Trophoblast cell (in vitro differentiated cells and primary cell): ENCODE data around the gene TMIGD1.
A peak's percentile ranks its signal among the peaks of the same experiment; 100 is the strongest.

Source experiments
- DNase-seq, 2 donors: peaks; one replicate each; pipeline ENCODE4 v3.0.0-alpha.2; 2016
- H2AFZ ChIP-seq: 2 replicates; pipeline ENCODE4 v1.6.1; 2013; ENCODE audit warnings: low read length, moderate library complexity, mild to moderate bottlenecking; ENCODE audit not compliant: insufficient read depth, poor library complexity
- H2AK5ac ChIP-seq: 2 replicates; pipeline ENCODE4 v1.6.1; 2013; ENCODE audit warnings: mild to moderate bottlenecking, low read length
- H2BK120ac ChIP-seq: 2 replicates; pipeline ENCODE4 v1.6.1; 2013; ENCODE audit warnings: low read length, mild to moderate bottlenecking, moderate library complexity; ENCODE audit not compliant: insufficient read depth, poor library complexity
- H2BK12ac ChIP-seq: 2 replicates; pipeline ENCODE4 v1.6.1; 2013; ENCODE audit warnings: mild to moderate bottlenecking, low read length, moderate library complexity
- H2BK5ac ChIP-seq: 2 replicates; pipeline ENCODE4 v1.6.1; 2013; ENCODE audit warnings: low read length, low read depth, moderate library complexity, mild to moderate bottlenecking; ENCODE audit not compliant: poor library complexity
- H3K14ac ChIP-seq: 2 replicates; pipeline ENCODE4 v1.6.1; 2013; ENCODE audit warnings: mild to moderate bottlenecking, low read length
- H3K18ac ChIP-seq: 2 replicates; pipeline ENCODE4 v1.6.1; 2013; ENCODE audit warnings: mild to moderate bottlenecking, low read length
- H3K23ac ChIP-seq: 2 replicates; pipeline ENCODE4 v1.6.1; 2013; ENCODE audit warnings: low read length
- H3K27ac ChIP-seq: 2 replicates; pipeline ENCODE4 v1.5.1; 2013; ENCODE audit warnings: low read depth, mild to moderate bottlenecking, inconsistent platforms, low read length, moderate library complexity
- H3K27me3 ChIP-seq: 2 replicates; pipeline ENCODE4 v1.6.1; 2013; ENCODE audit warnings: inconsistent platforms, mild to moderate bottlenecking, low read length, moderate library complexity; ENCODE audit not compliant: insufficient read depth
- H3K36me3 ChIP-seq, 2 experiments: 1 replicate in 1 of 2; 2 replicates in 1 of 2; pipeline ENCODE4 v1.6.1; 2013; ENCODE audit warnings: low read length in 2 of 2, mild to moderate bottlenecking in 2 of 2, moderate library complexity in 1 of 2; ENCODE audit not compliant: insufficient read depth in 2 of 2, control insufficient read depth in 1 of 2
- H3K4ac ChIP-seq: 2 replicates; pipeline ENCODE4 v1.6.1; 2013; ENCODE audit warnings: low read depth, mild to moderate bottlenecking, low read length, moderate library complexity
- H3K4me1 ChIP-seq, 2 experiments: 1 replicate in 1 of 2; 2 replicates in 1 of 2; pipeline ENCODE4 v1.6.1; 2013; ENCODE audit warnings: low read length in 2 of 2, mild to moderate bottlenecking in 2 of 2, moderate library complexity in 1 of 2; ENCODE audit not compliant: insufficient read depth in 2 of 2, control insufficient read depth in 1 of 2
- H3K4me2 ChIP-seq: 2 replicates; pipeline ENCODE4 v1.6.1; 2013; ENCODE audit warnings: inconsistent platforms, mild to moderate bottlenecking, low read length, moderate library complexity
- H3K4me3 ChIP-seq: 2 replicates; pipeline ENCODE4 v1.5.1; 2013; ENCODE audit warnings: mild to moderate bottlenecking, low read depth, low read length, inconsistent platforms
- H3K79me1 ChIP-seq: one replicate; pipeline ENCODE4 v1.6.1; 2013; ENCODE audit warnings: low read length
- H3K79me2 ChIP-seq: 2 replicates; pipeline ENCODE4 v1.6.1; 2013; ENCODE audit warnings: low read length, mild to moderate bottlenecking; ENCODE audit not compliant: control insufficient read depth, insufficient read depth, poor library complexity
- H3K9ac ChIP-seq: 2 replicates; pipeline ENCODE4 v1.6.1; 2013; ENCODE audit warnings: mild to moderate bottlenecking, low read length
- H3K9me3 ChIP-seq: 2 replicates; pipeline ENCODE4 v1.6.1; 2013; ENCODE audit warnings: low read depth, mild to moderate bottlenecking, control low read depth, inconsistent platforms, low read length; ENCODE audit not compliant: insufficient read depth
- H4K12ac ChIP-seq: 2 replicates; pipeline ENCODE4 v1.6.1; 2013; ENCODE audit warnings: low read depth, mild to moderate bottlenecking, low read length, moderate library complexity
- H4K8ac ChIP-seq: 2 replicates; pipeline ENCODE4 v1.6.1; 2013; ENCODE audit warnings: low read depth, mild to moderate bottlenecking, low read length, moderate library complexity
- H4K91ac ChIP-seq: one replicate; pipeline ENCODE4 v1.6.1; 2013; ENCODE audit warnings: low read depth, mild to moderate bottlenecking, low read length, moderate library complexity
- WGBS: extraction: QIAGEN DNeasy Blood & Tissue Kit; methylation state at CpG from one replicate; pipeline ENCODE4 v1.1.7; 2013; ENCODE audit warnings: missing lambda C conversion rate; ENCODE audit not compliant: insufficient read length, insufficient coverage; ENCODE audit errors: extremely low coverage; 5-methylcytosine and 5-hydroxymethylcytosine counted together

TMIGD1 gene

GRCh38 chr17:30341703-30342249 lies 7.9 kb upstream of the TMIGD1 start:
- H2AK5ac ChIP-seq, result no peak overlapping the region
- peaks cover 22% of the 10 kb centered on the region for H3K79me1 ChIP-seq
- no peaks in the 10 kb centered on the region for H3K36me3 ChIP-seq
- H3K4me2 ChIP-seq, result no peak overlapping the region
- no peak overlapping the region for H3K4me3 ChIP-seq
- H3K23ac ChIP-seq, result no peak overlapping the region
- H3K79me2 ChIP-seq, result no peaks in the 10 kb centered on the region
- H3K4me1 ChIP-seq, result peaks cover 20 to 27% of the 10 kb centered on the region in 2 experiments
- no peaks in the 10 kb centered on the region for H3K27me3 ChIP-seq
- H3K9me3 ChIP-seq, result no peaks in the 10 kb centered on the region
- H3K18ac ChIP-seq, result no peak overlapping the region
- no peak overlapping the region for H2BK5ac ChIP-seq
- H3K27ac ChIP-seq, result no peak overlapping the region
- no peak overlapping the region for H2BK12ac ChIP-seq
- no CpG with 5 or more reads among the region's 5 CpGs for WGBS
- no peak overlapping the region for H3K14ac ChIP-seq
- H3K9ac ChIP-seq, result no peak overlapping the region
- H3K4ac ChIP-seq, result no peak overlapping the region
- H4K12ac ChIP-seq, result no peak overlapping the region
- no peak overlapping the region for H2BK120ac ChIP-seq
- H4K91ac ChIP-seq, result no peak overlapping the region
- H2AFZ ChIP-seq, result no peak overlapping the region
- DNase-seq, result no peak
- no peak overlapping the region for H4K8ac ChIP-seq

- H2BK12ac ChIP-seq, result peak overlapping the region; percentile 82
- DNase-seq, result no peak
- H3K4ac ChIP-seq, result peak overlapping the region; percentile 33
- H3K27ac ChIP-seq, result peak overlapping the region; percentile 73
- H2AFZ ChIP-seq, result peak overlapping the region; percentile 67
- peak overlapping the region; percentile 70 for H3K18ac ChIP-seq
- no peak overlapping the region for H3K4me3 ChIP-seq
- no peaks in the 10 kb centered on the region for H3K27me3 ChIP-seq
- no CpG with 5 or more reads among the region's 6 CpGs for WGBS
- peak overlapping the region; percentile 46 for H3K4me2 ChIP-seq
- no peaks in the 10 kb centered on the region for H3K36me3 ChIP-seq
- no peak overlapping the region for H3K23ac ChIP-seq
- peak overlapping the region; percentile 91 for H4K8ac ChIP-seq
- no peaks in the 10 kb centered on the region for H3K79me2 ChIP-seq
- peak overlapping the region; percentile 90 for H3K14ac ChIP-seq
- H2BK5ac ChIP-seq, result peak overlapping the region; percentile 49
- H4K91ac ChIP-seq, result peak overlapping the region; percentile 96
- peaks cover 20 to 27% of the 10 kb centered on the region in 2 experiments for H3K4me1 ChIP-seq
- H4K12ac ChIP-seq, result peak overlapping the region; percentile 67
- H3K9ac ChIP-seq, result no peak overlapping the region
- peak overlapping the region; percentile 98 for H2BK120ac ChIP-seq
- no peak overlapping the region for H2AK5ac ChIP-seq
- peaks cover 22% of the 10 kb centered on the region for H3K79me1 ChIP-seq
- H3K9me3 ChIP-seq, result no peaks in the 10 kb centered on the region
Measured at GRCh38 chr17:30340801-30341356, 7.0 kb upstream of the TMIGD1 start.

GRCh38 chr17:30339086-30339485 lies 5.2 kb upstream of the TMIGD1 start:
- Histone ChIP-seq H3K27ac (no peak overlapping the region), H4K91ac (no peak overlapping the region), H3K4ac (no peak overlapping the region), H3K4me2 (no peak overlapping the region), H3K36me3 (no peaks in the 10 kb centered on the region), H2BK120ac (no peak overlapping the region), H3K9me3 (no peaks in the 10 kb centered on the region), H3K18ac (no peak overlapping the region), H4K12ac (no peak overlapping the region), H4K8ac (no peak overlapping the region), H2AK5ac (no peak overlapping the region), H3K79me1 (peaks cover 22% of the 10 kb centered on the region), H3K27me3 (no peaks in the 10 kb centered on the region), H3K79me2 (no peaks in the 10 kb centered on the region), H2BK5ac (peak overlapping the region; percentile 34), H3K4me1 (peaks cover 18 to 20% of the 10 kb centered on the region in 2 experiments), H3K23ac (no peak overlapping the region), H2BK12ac (no peak overlapping the region), H2AFZ (no peak overlapping the region), H3K4me3 (no peak overlapping the region), H3K9ac (no peak overlapping the region), H3K14ac (no peak overlapping the region)
- no peak for DNase-seq
- WGBS, result no CpG with 5 or more reads among the region's 2 CpGs

GRCh38 chr17:30337393-30337999 lies 3.6 kb upstream of the TMIGD1 start:
- Histone ChIP-seq H3K36me3 (no peaks in the 10 kb centered on the region), H3K4ac (no peak overlapping the region), H3K4me1 (peaks cover 16 to 19% of the 10 kb centered on the region in 2 experiments), H3K23ac (no peak overlapping the region), H3K27me3 (no peaks in the 10 kb centered on the region), H3K9me3 (no peaks in the 10 kb centered on the region), H3K14ac (peak overlapping the region; percentile 91), H2BK120ac (peak overlapping the region; percentile 94), H2BK5ac (peak overlapping the region; percentile 87), H2AK5ac (peak overlapping the region; percentile 96), H3K79me2 (no peaks in the 10 kb centered on the region), H3K27ac (peak overlapping the region; percentile 79), H2BK12ac (peak overlapping the region; percentile 94), H3K4me3 (no peak overlapping the region), H3K4me2 (no peak overlapping the region), H3K18ac (peak overlapping the region; percentile 80), H3K9ac (no peak overlapping the region), H4K8ac (peak overlapping the region; percentile 87), H3K79me1 (peaks cover 22% of the 10 kb centered on the region), H4K12ac (no peak overlapping the region), H2AFZ (peak overlapping the region; percentile 79), H4K91ac (peak overlapping the region; percentile 89)
- WGBS, result no CpG with 5 or more reads among the region's 1 CpG
- DNase-seq, result peak; percentile 94 to 97
